GM21576 (cell line): Measurements from ENCODE around the gene AMIGO1.
"Not testable (repeated sequence)": the region's sequence is repeated elsewhere in the genome, so short reads cannot be mapped to it uniquely, and the experiment has no call there.

Experiments
- ATAC-seq: cut with Tn5 transposase; IDR thresholded peaks from one replicate; pipeline ENCODE4 v1.9.1; 2021; ENCODE audit warnings: mild to moderate bottlenecking, moderate library complexity; ENCODE audit not compliant: unreplicated experiment

AMIGO1 gene

DNA sequence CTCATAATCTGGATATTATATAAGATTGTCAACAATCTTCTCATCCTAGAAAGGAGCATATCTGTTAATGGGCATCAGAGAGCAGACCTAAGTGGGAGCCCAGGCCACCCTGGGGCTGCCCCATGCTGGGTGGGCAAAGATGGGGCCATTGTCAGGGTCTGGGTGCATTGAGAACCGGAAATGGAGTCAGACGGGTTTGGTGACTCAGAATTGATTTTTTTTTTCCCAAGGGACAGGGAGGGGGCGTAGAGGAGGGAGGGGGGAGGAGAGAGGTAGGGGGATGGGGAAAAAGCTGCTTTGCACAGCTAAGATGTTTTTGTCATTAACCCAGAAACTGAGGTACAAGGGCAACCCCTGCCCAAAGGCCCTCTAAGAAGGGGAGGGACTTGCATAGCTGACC, 24.5 kb downstream of the AMIGO1 start:
- ATAC-seq: no peak

DNA sequence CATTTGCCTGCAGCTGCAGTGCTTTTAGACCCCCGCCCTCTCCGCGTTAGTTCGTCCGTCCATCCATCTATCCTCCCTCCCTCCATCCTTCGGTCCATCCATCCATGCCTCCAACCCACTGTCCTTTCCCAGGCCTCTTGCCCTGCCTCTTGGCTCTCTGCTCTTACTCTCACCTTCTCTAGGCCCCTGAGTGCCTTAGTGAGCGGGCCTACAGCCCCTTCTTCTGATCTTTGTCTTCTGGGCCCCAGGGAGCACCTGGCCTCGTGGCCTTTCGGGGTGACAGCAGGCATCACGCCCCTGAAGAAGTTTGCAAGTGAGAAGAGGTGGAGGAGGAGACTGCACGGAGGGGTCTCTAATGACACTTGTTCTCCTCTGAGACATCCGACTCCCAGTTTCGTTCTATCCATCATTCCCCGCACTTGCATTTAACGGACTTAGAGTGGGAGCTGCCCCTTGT, 25.0 kb downstream of the AMIGO1 start:
- ATAC-seq: no peak

DNA sequence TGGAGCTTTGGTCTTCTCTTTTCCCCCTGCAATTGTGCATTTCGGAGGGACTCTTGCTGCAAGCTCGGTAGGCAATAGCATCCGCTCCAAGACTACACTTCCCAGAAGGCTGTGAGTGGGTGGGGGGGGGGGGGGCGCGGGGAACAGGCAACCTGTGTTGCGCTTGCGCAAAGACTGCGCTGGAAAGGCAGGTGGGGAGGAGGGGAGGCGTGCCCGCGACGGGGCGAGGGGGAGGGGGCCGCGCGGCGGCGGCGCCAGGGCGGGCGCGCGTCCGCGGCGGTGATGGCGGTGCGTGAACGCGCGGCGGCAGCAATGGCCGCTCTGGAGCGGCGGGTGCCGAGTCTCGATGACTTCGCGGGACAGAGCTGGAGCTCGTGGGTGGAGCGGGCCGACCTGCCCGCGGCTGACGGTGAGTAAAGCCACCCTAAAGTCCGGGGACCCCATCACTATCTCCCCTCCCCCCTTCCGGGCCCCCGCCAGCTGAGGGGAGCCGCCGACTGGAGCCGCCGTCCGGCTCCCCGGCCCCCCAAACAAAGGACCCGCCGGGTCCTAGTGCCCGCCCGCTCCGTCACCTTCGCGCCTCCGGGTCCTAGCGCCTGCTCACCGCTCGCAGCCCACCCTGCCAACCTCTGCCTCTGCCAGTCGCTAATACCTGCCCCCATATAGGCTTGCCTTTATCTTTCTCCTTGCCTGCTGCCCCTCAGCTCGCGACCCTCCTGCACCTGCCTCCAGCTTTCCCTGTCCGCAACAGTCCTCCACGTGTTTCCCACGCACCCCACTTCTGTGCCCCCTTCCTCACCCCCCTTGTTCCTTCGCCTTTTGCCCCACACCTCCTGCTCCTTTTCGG, 25.6 kb downstream of the AMIGO1 start, which contains the start of gene ATXN7L2:
TSS of gene ATXN7L2 (plus strand) at position 234 of the 847 bp plus-strand sequence. CDS start at position 283, 49 bp downstream.
- ATAC-seq: peak; percentile 73

DNA sequence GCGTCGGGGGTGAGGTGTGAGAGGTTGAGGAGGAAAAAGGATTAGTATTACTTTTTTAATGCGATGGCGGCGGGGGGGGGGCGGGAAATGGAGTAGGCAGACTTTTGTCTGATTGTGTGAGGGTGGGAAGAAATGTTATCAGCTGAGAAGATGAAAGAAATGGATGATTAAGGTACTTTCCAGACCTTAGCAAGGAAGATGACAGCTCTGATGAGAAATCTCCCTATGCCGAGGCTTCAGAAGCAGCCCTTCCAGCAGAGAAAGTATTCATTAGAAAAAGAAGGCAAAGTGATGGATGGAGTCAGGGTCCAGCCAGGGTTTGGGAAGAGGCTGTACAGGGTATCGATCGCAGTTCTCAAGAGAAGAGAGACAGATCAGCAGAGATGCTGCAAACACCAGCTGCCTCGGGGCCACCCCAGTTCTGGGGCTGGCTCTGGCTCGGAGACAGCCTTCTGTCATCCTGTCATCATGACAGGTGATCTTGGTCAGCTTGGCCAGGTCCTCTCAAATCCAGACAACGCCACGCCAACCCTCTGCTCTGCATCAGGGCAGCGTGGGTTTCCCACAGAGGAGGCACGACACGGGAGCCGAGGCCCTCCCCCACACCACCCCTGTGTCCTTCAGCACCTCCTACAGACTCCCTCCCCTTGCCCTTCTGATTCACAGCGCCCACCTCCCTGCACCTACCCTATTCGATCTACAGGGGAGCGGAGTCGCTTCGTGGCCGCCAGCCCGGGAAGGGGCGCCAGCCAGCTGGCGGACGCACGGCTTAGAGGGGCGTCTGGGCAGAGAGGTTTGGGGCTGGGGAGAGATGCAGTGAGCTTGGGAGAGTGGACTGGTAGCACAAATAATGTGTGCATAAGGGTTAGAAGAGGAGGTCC, 26.5 kb downstream of the AMIGO1 start:
- peak; percentile 10 for ATAC-seq

DNA sequence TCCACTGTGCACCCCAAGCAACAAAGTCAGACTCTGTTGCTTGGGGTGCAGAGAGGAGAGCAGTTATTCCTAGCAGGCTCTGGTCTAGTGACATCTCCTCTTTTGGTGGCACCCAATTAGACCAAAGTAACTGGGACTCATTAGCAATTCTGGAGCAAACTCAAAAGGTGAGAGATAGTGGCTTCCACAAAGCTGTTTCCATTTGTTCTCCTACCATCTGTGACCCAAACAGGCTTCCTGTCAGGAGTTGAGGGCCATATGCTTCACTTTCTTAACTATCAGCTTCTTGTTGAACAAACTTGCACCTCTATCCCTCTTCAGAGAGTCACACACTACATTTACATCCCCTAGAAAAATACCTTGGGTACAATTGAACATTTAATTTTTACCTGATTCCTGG, 27.3 kb downstream of the AMIGO1 start:
- ATAC-seq: no peak

DNA sequence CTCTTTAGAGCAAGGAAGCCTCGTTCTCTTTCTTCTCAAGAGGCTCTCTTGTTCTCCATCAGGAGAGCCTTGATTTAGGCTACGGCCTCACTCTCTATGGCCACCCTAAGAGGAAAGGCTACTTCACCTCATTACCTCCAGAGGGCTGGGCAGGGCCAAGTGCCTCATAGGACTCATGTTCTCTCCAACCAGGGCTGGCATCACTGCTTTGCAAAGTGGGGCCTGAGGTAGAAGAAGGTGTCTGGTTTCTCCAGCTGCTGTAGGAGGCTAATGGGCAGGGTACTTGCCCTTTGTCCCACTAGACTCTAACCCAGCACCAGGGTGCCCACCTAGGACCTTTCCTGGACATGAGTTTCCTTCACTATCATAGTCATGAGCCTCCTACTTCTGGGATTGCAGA, 27.9 kb downstream of the AMIGO1 start:
- ATAC-seq: no peak

DNA sequence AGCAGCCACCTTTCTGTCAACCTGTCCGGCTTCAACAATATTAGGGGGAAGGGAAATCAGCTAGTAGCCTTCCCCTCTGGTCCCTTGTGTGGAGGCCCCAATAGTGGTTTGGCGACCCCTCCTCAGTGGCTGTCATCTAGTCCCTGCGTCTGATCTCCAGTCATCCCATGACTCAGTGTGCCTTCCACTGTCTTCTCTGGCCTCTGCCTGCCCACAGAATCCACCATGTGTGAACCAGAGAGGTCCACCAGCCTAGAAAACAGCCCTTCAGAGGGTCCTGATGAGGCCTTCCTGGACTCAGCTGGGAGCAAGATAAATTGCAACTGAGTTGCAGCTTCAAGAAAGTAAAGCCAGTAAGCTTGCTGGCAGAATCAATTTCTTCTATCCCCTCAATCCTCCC, 29.6 kb downstream of the AMIGO1 start:
- no peak for ATAC-seq

DNA sequence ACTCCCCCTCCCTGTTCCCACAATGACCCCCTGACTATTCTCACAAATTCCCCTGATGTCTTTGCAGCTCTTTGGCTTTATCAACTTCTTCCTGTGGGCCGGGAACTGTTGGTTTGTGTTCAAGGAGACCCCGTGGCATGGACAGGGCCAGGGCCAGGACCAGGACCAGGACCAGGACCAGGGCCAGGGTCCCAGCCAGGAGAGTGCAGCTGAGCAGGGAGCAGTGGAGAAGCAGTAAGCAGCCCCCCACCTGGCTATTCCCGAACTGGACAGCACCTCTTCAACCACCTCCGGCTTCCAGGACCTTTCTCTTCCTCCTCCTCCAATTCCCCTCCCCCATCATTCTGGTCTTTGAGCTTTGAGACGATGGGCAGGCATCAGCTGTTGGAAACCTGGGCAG, 30.2 kb downstream of the AMIGO1 start:
- ATAC-seq: no peak

DNA sequence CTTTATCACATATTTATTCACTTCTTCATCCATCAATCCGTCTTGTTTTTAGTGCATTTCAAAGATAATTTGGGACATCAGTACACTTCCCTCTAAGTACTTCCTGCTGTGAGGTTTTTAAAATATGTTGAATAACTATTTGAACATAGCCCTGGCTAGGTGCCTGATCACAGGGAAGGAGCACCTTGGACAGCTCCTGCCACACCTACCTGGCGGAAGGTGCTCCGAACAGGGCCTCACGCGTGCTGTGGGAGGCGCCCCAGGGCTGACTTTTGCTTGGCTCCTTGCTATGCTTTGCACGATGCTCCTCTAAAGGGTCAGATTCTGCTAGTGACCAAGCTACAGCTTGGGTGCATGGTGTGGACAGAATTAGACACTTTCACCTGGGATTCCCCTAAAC, 30.7 kb downstream of the AMIGO1 start:
- ATAC-seq: no peak

DNA sequence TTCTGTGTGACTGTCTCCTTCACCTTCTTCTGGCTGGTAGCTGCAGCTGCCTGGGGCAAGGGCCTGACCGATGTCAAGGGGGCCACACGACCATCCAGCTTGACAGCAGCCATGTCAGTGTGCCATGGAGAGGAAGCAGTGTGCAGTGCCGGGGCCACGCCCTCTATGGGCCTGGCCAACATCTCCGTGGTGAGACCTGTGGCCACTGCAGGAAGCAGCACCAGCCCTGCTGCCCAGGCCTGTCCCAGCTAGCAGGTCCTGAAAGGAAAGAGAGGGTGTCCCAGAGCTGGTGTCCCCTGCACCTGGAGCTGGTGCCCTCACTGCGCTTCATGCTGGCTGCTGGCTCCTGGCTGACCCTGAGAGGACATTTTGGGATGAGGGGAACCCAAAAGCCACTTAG, 31.7 kb downstream of the AMIGO1 start:
- no peak for ATAC-seq

DNA sequence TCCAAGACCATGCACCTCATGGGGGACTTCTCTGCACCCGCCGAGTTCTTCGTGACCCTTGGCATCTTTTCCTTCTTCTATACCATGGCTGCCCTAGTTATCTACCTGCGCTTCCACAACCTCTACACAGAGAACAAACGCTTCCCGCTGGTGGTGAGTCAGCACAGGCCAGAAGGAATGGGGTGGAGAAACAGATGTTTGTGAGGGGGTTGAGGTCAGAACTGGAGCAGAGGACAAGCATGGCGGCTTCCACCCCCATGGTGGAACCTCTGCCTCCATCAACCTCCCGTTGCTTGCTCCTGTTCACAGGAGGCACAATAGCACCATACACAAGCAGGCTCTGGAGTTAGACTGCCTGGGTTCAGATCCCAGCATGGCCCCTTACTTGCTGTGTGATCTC, 32.7 kb downstream of the AMIGO1 start:
- ATAC-seq: no peak

DNA sequence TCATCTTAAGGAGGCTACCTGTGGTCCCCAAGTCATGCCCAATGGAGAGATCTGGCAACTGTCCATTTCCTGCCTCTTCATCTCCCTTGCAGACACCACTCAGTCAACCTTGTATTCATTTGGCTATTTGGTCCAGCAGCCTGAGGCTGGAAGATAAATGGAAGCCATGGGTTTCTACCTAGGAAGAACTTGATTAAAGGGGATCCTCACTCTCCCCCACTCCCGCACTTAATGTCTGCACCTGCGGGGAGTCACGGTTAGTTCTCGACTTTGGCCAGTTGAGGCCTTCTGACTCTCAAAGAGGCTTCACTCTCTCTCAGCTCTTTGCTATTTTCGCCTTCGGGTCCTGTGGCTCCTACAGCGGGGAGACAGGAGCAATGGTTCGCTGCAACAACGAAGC, 34.3 kb downstream of the AMIGO1 start:
- no peak for ATAC-seq

DNA sequence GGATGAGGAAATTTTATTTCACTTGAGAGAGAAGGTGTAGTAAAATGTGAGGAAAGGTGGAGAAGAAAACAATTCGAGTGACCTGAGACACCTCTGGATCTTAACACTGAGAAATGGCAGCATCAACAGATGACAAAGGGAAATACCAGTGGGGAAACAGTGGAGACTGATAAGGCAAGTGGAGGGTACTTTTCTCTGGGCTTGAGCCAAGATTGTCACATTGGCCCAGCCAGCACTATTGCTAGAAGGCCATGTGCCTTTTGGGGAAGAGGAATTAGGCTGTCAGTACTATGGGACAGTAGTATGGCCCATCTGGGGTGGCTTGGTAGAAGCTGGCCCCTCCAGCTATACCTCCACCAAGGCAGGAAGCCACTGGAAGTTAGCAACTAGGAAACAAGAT, 34.8 kb downstream of the AMIGO1 start:
- ATAC-seq: no peak

DNA sequence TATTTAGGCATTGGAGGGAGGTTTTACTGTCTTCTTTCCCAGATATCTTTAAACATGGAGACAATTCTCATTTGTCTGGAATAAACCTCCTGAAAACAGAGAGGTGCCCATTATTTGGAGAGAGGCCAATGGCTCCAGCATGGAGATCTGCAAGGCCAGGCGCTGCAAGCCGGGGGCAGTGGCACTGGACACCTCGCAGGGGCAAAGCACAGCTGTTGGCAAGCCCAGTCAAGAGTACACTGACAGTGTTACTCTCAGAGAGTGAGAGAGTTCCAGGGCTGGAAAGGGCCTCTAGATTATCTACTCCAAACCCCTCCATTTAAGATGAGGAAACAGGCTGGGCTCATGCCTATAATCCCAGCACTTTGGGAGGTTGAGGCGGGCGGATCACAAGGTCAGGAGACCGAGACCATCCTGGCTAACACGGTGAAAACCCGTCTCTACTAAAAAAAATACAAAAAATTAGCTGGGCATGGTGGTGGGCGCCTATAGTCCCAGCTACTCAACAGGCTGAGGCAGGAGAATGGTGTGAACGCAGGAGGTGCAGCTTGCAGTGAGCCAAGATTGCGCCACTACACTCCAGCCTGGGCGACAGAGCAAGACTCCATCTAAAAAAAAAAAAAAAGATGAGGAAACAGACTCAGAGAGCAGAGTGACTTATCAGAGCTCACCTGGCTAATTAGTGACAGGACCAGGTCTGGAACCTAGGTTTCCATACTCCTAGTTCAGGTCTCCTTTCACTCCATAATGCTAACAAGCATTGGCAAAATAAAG, 36.1 kb downstream of the AMIGO1 start:
- not testable (repeated sequence) for ATAC-seq

DNA sequence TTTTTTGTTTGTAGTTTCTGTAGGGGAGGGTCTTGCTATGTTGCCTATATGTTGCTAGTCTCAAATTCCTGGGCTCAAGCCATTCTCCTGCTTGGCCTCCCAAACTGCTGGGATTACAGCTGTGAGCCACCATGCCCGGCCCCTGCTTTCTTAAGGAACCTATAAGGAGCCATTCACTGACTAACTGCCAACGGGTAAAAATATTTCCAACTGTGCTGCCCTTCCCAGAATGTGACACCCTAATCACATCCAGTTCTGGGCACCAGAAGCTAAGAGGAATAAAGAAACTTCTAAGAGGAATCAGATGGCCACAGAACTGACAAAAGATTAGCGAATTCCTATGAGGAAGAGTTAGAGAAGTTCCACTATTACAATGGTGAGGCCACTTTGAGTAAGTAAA, 36.7 kb downstream of the AMIGO1 start:
- no peak for ATAC-seq

DNA sequence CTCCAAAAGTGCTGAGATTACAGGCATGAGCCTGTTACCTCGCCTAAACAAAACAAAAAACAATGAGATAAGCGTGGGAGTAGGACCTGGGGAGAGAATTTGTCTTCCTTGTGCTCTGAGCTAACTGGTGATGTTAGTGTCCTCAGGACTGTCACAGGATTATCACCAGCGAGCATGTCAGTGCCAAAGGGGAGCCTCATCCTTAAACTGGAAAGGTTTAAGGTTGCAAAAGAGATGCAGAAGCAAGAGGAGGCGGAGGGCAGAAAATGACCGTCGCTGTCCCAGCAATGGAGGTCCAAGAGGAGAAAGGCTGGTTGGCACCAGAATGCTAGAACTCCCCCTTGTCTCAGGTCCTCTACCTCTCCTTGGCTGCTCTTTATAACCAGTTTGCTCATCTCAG, 39.3 kb downstream of the AMIGO1 start:
- no peak for ATAC-seq

DNA sequence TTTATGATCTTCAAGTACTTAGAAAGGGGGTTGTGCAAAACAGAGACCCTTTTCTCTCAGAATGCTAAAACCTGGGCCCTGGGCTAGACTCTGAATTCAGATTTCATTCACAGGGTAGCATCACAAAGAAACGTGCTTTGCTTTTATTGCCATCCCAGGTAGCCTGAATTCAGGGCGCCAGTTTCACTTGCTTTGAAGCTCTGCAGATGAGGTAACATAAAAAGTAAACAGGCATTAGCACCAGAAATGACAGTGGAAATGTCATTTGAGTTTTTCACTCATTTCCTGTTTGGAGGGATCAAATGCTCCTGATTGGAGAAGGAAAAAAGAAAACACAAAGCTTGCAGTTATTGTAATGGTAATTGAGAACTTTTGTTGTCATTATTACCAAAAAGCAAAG, 40.6 kb downstream of the AMIGO1 start:
- no peak for ATAC-seq

DNA sequence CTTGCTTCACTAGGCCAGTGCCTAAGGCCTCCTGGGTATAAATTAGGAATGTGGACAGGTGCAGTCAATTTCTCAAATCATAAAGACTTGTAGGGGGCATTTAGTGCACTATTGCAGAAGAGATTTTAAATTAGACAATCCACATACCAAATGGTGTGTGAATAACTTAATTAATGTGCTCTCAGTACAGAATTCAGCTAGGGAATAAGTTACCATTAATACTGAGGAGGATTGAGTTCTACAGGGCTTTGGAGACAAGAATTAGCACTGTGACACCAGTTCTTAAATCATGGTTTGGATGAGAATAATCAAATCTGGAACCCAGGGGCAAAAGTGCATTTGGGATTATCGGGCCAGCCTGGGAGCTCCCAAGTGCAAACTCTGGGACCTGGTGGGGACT, 41.5 kb downstream of the AMIGO1 start:
- ATAC-seq: no peak

DNA sequence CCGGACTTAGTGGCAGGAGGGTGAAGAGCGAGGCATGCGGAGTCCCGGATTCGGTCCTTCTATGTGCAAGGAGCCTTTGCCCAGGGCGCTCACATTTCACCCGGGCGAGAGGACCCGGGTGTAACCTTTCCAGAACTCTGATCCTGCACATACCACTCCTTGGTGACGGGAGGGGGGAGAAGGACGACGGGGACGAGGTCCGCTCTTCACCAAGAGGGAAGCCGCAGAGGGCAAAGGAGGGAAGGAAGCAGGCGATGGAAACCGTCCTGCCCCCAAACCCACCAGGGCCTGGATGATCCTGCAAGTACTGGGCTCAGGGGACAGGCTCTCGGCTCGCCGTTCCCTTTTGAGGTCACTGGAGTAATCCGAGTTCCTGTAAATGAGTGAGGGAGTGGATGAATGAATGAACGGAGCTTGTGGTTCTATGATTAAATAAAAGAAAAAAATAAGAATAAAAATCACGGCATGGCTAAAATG, 42.2 kb downstream of the AMIGO1 start:
- ATAC-seq: no peak

DNA sequence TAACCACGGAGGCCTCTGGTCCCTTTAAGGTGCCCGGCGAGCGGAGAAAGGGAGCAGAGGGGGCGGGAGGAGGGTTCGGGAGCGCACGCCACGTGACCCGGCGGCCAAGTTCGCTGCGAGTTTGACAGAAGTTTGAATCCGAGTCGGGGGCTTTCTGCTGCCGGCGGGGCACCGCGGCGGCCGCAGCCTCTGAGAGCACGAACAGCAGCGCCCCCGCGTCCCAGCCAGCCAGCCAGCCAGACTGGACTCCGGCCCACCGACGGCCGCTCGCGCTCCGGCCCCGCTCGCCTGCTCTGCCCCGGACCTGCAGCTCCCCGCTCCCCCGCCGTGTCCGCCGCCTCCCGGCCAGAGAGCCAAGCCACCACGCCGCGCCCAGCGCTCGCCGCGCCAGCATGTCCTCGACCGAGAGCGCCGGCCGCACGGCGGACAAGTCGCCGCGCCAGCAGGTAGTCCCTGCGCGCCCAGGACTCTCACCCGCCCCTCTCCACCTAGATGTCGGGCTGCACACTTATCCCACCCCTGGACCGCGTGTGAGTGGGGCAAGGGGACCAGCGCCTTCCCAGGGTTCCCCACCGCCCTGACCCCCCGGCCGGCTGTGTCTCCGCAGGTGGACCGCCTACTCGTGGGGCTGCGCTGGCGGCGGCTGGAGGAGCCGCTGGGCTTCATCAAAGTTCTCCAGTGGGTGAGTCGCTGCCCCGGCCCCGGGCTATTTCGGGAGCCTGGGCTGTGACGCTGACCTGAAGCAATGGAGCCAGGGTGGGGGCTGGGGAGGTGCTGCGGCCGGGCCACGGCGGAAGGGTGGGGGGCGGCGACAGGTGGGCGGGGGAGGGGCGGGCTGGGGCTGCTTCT, 42.9 kb downstream of the AMIGO1 start, which contains the start of gene SYPL2:
TSS of gene SYPL2 (plus strand) at position 95 of the 849 bp plus-strand sequence. CDS start at position 393, 298 bp downstream.
- no peak for ATAC-seq
